ENCODE data around the gene NGLY1. TPM values are rescaled to one million over a fixed set of nuclear protein-coding genes. Genes with fewer than 3 reads are reported as not detected.

The NGLY1 gene
- total and polyA plus RNA-seq, 2 of the 8 experiments (the other 6 are each of a cell fraction or from before 2014, with no cell fraction given) = 3.1 to 24.8 TPM

DNA sequence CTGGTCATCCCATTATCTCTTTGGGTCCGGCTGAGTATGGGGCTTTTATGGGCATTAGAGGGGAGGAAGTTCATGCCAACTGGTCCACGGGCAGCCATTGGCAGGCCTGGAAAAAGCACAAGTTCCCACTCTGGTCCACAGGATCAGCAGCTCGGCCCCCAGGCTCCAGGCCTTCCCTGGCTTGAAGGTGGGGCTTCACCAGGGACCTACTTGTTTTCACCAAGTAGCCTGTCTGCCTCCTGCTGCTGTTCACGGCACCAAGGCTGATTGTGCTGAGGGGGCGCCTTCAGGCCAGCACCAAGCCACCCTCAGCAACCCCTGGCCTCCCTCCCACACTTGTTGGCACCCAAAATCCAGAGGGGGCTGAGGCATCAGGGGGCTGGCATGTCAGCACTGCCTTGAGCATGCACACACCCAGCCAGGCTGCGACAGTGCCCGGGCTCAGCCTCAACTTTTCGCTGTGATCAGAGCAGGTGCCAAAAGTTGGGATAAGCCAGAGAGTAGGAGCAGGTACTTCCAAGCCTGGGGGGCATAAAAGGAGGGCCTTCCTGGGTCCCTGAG is 109.4 kb downstream of the NGLY1 start:
- no peak overlapping the region for H3K4me2 ChIP-seq (ENCODE audit: insufficient read depth in 1 of 2, low read depth in 2 of 2, low read length in 2 of 2)
- H2BK12ac ChIP-seq (ENCODE audit: low read depth, low read length) = no peak overlapping the region
- no peak overlapping the region for H3K56ac ChIP-seq (replicated peaks; ENCODE audit: insufficient read length, low read depth, low read length)
- CTCF ChIA-PET (ENCODE audit: partially characterized antibody) = interaction anchor here (1.2 kb wide), 1 partner anchor 26 kb away, joined by 4 read pairs; no protein-coding TSS in a partner anchor
- H2BK15ac ChIP-seq (ENCODE audit: low read length) = no peak overlapping the region; the same call in 1 of the 2 replicates
- POLR2A ChIA-PET (ENCODE audit: partially characterized antibody) = no interaction called here
- no peaks in the 10 kb centered on the region for H3K79me2 ChIP-seq (ENCODE audit: control insufficient read depth in 1 of 2, insufficient read depth in 2 of 2, low read length in 2 of 2)
- TF ChIP-seq NRF1 (IDR thresholded peaks at IDR 0.05; ENCODE audit: low read depth, low read length) = no peak
- TF ChIP-seq RAD21 (IDR thresholded peaks at IDR 0.05 in 1 of 2, conservative IDR thresholded peaks at IDR 0.05 in 1 of 2; ENCODE audit: low read depth in 2 of 2, low read length in 2 of 2) = no peak
- TF ChIP-seq NANOG (IDR thresholded peaks at IDR 0.05; ENCODE audit: insufficient read depth, low read depth, low read length, poor library complexity, severe bottlenecking) = no peak
- H2BK20ac ChIP-seq (ENCODE audit: low read length) = no peak overlapping the region
- no peaks in the 10 kb centered on the region for H4K20me1 ChIP-seq (replicated peaks in 1 of 2; ENCODE audit: control insufficient read depth in 1 of 2, insufficient read depth in 2 of 2, low read length in 2 of 2)
- FAIRE-seq (no peak), DNase-seq (ENCODE audit: low read depth in 1 of 2, low spot score in 2 of 2) (no peak)
- H3K14ac ChIP-seq (ENCODE audit: insufficient read length) = no peak overlapping the region
- no peak overlapping the region for H2AK5ac ChIP-seq (ENCODE audit: low read depth, low read length)
- no peaks in the 10 kb centered on the region; a peak in 1 of 7 replicates for H3K4me1 ChIP-seq (replicated peaks in 1 of 4; ENCODE audit: control insufficient read depth in 3 of 4, insufficient read depth in 4 of 4, low read length in 3 of 4)
- no peak overlapping the region for H3K27ac ChIP-seq (ENCODE audit: low read depth, low read length)
- H3K23ac ChIP-seq (ENCODE audit: insufficient read length) = no peak overlapping the region
- no peaks in the 10 kb centered on the region for H3K27me3 ChIP-seq (replicated peaks in 1 of 4; ENCODE audit: control insufficient read depth in 3 of 4, extremely low read depth in 1 of 4, insufficient read depth in 3 of 4, low read length in 3 of 4)
- H3K4me3 ChIP-seq (ENCODE audit: extremely low read depth in 1 of 4, insufficient read depth in 2 of 4, low read depth in 3 of 4, low read length in 4 of 4) = no peak overlapping the region
- no peak overlapping the region for H4K8ac ChIP-seq (ENCODE audit: extremely low read depth, insufficient read depth, low read length)
- no peak overlapping the region for H4K91ac ChIP-seq (replicated peaks; ENCODE audit: insufficient read length, low read length)
- no peaks in the 10 kb centered on the region for H3K23me2 ChIP-seq (ENCODE audit: low read depth, low read length)
- H3K18ac ChIP-seq (ENCODE audit: extremely low read depth, low read length) = no peak overlapping the region
- no peak overlapping the region for H3K4ac ChIP-seq (replicated peaks; ENCODE audit: insufficient read length, low read depth, low read length)
- no peaks in the 10 kb centered on the region for H3K36me3 ChIP-seq (ENCODE audit: control insufficient read depth in 2 of 4, insufficient read depth in 4 of 4, low read length in 3 of 4)
- H3K79me1 ChIP-seq (ENCODE audit: low read depth, low read length) = no peaks in the 10 kb centered on the region
- H2AFZ ChIP-seq (ENCODE audit: low read length) = no peak overlapping the region; the same call in 1 of the 2 replicates
- H2BK120ac ChIP-seq (replicated peaks; ENCODE audit: low read depth, low read length) = no peak overlapping the region
- H4K5ac ChIP-seq (ENCODE audit: insufficient read length, low read depth, low read length) = no peak overlapping the region
- H3K9ac ChIP-seq (replicated peaks in 1 of 4; ENCODE audit: extremely low read depth in 1 of 4, low read depth in 3 of 4, low read length in 3 of 4) = no peak overlapping the region
- H3K9me3 ChIP-seq (ENCODE audit: insufficient read depth in 2 of 2, low read depth in 1 of 2, low read length in 1 of 2) = no peaks in the 10 kb centered on the region
- WGBS, 2 experiments (ENCODE audit: extremely low coverage in 1 of 2, insufficient coverage in 1 of 2, insufficient read length in 1 of 2, insufficient replicate concordance in 2 of 2, low coverage in 1 of 2, low lambda C conversion rate in 2 of 2, missing lambda C conversion rate in 1 of 2) = 96% methylated on average over 8 of the region's 8 CpGs; no CpG with 5 or more reads in 1 of the 2 experiments
- no peak overlapping the region for H2BK5ac ChIP-seq (ENCODE audit: low read depth, low read length)
